GOT3 (cell line): ENCODE measurements around the gene IL1F10.
"Not testable (repeated sequence)": the region's sequence is repeated elsewhere in the genome, so short reads cannot be mapped to it uniquely, and the experiment has no call there.

Experiments used
- DNase-seq: peaks from one replicate; lab custom pipeline; 2025; ENCODE audit warnings: mixed read lengths; lab: John Stamatoyannopoulos, UW

Gene IL1F10

DNA sequence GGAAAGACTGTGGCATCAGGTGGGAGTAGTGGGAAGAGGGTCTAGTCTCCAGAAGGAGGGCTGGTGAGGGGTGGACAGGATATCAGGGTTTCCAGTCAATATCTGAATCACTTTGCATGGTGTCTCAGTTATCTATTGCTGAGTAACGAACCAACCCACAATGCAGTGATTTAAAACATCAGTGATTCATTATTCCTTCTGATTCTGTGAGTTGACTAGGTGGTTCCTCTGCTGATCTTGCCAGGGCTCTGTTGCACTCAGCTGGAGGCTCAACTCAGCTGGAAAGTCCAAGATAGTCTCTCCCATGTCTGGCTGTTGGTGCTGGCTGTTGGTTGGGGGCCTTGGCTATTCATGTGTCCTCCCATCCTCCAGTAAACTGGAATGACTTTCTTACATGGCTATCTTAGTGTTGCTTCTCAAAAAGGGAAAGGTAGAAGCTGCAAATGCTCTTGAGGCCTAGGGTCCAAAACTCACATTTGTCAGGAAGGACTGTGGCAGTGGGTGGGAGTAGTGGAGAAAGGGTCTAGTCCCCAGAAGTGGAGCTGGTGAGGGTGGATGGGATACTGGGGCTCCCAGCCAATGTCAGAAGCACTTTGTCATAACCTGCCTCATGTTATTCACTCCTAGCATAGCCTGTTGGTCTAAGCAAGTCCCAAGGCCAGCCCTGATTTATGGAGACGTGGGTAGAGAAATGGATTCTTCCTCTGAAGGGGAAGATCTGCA is 13.9 kb downstream of the IL1F10 start:
- no peak for DNase-seq

DNA sequence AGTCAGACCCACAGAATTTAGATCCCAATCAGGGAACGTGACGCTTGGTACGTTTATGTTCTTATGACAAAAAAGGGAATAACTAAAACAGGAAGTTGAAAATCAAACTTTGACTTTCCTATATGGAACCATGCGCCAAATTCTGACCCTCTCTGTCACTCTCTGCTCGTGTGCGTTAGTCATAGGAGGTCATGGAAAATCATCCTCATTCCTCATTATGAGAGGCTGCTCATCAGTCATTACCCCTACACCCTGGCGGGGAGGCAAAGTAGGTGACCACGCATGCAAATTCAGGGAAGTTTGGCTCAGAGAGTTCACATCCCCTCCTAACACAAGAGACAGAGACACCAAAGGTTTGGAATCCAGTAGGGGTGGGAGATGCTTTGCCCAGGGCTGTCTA is 15.5 kb downstream of the IL1F10 start:
- DNase-seq: no peak

DNA sequence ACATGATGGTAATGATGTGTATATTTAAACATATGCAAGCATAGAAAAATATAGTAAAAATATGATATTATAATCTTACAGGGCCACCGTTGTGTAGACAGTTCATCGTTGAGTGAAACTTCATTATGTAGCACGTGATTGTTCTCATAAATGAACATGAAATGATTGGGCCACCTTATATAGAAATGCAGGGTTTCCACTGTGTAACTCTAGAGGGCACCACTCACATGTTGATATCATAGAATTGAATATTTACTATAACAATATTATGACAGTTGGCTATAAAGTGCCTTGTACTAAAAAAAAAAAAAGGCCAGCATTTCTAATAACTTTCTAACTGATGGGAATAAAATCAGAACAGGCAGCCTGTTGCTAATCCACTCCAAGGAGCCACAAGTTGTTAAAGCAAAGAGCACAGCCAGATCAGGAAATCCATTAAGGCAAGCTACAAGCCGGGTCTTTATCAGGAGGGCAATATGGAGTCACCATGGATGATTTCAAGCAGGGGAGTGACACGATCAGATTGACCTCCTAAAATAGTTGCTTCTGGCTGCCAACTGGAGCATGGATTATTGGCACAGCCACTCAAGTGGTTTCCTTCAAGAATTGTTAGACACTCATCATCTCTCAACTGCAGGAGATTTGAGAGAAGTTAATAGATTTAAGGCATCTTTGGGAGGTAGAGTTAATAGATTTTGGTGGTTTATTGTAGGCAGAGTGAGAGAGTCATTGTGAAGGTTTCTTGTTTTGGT is 16.7 kb downstream of the IL1F10 start:
- no peak for DNase-seq

DNA sequence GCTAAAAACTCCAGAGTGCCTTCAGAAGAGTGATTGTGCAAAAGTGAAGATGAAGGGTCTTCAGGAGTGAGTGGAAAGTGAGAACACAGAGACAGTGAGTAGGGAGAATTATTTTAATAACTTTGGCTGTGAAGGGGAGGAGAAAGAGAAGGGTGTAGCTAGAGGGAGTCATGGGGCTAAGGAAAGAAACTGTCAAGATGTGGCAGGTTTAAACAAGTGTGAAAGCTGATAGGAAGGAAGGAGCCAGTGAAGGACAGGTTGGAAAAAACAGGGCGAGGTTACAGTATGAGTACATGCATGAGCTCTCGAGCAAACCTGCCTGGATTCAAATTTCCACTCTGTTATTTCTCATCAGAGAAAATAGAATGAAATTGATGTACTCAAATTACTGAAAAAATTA is 17.8 kb downstream of the IL1F10 start:
- no peak for DNase-seq

DNA sequence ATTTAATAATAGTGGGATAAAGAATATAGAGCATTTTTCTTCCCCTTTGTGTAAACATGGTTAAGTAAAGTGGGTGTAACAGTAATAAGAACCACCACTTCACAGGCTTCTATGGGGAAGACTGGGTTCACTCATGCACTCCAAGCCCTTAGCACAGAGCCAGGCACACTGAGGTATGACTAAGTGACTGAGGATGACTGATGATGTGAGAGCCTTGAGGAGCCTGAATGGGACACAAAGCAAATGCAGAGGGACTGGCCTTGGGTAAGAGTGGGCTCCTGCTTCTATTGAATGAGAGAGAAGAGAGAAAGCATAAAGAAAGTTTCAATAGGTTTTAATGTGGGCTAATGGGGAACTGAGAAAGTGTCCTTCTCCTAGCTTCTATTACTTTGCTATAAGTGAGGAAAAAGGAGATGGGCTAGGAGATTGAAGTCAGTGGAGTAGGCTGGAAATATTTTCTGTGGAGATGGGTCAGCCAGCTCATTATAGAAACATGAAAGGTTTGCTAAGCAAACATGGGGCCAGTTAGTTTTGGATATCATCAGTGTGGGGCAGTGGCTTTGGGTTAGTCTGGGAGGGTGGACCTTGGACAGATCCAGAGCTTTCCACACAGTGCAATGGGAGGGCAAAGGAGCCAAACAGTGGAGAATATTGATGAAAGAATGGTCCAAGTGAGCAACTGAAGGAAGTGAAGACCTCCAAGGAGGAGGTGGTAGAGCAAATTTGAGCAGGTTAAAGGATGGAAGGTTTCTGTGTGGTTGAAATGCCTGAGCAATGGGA is 20.6 kb downstream of the IL1F10 start:
- DNase-seq: no peak

DNA sequence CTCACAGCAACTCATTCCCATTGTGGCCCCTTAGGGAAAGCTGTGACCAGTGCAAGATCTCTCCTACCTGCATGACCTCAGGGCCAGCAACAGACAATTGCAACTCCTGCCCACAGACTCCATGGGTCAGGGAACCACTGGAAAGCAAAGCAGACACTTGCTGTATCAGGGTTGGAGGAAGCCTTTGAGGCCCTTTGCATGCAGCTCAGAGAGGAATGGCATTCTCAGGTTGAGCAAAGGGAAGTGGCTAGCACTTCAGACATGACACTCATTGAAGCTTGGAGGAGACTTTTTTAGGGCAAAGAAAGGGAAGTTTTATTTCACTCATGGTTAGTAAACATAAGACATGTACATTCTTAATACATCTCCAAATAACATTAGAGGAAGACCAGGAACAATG is 22.1 kb downstream of the IL1F10 start:
- DNase-seq: no peak

DNA sequence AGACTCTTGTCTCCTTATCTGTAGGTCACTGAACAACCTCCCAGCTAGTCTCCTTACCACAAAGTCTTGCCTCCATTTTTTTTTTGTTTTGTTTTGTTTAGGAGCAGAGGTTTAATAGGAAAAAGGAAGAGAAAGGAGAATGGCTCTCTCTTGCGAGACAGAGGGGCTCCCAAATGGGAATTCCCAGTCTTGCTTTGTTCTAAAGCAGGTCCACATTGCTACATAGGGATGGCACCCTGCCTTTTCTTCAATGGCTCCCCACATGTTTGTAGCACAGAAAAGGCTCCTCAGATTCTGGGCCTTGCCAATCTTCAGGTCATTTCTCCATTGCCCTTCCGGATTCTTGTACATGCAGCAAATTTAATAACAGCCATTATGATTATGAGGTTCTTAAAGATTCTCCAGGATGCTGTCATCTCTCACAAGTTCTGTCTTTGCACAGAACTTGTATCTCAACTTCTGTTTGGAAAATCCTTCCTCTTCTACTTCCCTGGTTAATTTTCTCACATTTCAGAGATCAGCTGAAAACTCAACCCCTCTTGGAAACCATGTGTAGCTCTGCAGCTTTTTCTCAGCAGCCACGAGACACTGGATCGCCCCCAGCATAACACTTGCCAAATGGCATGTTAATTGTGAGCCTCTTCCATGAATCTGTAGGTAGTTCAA is 23.6 kb downstream of the IL1F10 start:
- DNase-seq: no peak

DNA sequence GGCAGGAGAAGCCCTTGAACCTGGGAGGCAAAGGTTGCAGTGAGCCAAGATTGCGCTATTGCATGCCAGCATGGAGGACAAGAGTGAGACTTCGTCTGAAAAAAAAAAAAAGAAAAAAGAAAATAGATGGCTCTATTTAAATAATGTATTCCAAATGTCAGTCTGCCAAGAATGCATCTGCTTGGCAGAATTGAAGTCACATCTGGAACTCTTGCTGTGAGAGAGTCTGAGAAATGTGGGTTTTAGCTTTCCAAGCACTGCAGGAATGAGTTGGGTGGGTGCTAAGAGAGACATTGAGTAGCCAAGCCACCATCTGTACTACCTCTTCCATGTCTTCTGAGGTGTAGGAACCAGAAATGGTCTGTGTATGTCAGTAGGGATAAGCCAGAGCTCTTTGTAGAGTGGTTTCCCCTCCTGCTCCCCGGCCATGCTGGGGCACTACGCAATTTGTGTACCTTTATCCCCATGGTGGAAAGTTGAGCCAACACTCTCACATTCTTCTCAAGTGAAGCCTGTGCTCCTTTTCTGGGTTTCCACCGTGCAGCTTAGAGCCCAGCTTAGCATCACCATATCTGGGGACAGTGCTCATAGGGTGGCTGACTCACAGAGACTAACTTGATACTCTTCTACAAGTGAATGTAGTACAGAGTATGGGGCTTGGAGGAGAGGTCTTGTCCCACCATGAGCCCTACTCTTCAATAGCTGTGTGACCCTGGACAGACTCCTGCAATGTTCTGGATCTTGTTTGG is 25.3 kb downstream of the IL1F10 start:
- DNase-seq: no peak

DNA sequence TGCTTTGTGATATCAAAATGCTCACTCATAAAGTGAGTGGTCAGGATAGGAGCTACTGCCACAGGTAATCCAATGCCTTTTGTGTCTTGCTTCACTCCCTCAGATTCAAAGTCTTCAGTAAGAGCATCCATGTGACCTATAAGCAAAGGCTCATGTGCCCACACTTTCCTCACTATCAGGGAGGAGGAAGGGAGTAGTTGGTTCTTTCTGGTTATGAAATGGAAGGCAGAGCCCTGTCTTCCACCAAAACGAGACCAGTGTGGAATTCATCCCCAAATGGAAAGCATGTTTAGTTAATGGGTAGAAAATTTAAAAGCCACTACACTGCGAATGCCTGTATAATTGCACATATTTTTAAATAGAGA is 25.8 kb downstream of the IL1F10 start:
- DNase-seq: no peak

DNA sequence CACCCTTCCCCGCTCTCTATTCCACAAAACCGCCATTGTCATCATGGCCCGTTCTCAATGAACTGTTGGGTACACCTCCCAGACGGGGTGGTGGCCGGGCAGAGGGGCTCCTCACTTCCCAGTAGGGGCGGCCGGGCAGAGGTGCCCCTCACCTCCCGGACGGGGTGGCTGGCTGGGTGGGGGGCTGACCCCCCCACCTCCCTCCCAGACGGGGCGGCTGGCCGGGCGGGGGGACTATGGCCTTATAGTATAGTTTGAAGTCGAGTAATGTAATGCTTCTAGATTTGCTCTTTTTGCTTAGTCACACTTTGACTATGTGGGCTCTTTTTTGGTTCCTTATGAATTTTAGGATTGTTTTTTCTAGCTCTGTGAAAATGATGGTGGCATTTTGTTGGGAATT is 28.5 kb downstream of the IL1F10 start:
- DNase-seq: not testable (repeated sequence)

DNA sequence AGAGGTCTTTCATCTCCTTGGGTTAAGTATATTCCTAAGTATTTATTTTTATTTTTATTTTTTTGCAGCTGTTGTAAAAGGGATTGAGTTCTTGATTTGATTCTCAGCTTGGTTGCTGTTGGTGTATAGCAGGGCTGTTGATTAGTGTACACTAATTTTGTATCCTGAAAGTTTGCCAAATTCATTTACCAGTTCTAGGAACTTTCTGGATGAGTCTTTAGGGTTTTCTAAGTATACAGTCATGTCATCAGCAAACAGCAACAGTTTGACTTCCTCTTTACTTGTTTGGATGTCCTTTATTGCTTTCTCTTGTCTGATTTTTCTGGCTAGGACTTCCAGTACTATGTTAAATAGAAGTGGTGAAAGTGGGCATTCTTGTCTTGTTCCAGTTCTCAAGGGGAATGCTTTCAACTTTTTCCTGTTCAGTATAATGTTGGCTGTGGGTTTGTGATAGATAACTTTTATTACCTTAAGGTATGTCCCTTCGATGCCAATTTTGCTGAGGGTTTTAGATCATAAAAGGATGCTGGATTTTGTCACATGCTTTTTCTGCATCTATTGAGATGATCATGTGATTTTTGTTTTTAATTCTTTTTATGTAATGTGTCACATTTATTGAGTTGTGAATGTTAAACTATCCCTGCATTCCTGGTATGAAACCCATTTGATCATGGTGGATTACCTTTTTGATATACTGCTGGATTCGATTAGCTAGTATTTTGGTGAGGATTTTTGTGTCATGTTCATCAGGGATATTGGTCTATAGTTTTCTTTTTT is 29.3 kb downstream of the IL1F10 start:
- not testable (repeated sequence) for DNase-seq

DNA sequence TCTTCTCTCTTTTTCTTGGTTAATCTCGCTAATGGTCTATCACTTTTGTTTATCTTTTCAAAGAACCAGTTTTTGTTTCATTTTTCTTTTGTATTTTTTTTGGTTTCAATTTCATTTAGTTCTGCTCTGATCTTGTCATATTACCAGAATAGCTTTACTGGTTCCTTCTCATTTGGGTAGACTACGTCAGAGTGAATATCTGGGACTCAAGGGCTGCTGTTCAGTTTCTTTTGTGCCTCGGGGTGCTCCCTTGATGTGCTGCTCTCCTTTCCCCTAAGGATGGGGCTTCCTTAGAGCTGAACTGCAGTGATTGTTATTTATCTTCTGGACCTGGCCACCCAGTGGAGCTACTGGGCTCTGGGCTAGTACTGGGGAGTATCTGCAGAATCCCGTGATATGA is 30.3 kb downstream of the IL1F10 start:
- no peak for DNase-seq

DNA sequence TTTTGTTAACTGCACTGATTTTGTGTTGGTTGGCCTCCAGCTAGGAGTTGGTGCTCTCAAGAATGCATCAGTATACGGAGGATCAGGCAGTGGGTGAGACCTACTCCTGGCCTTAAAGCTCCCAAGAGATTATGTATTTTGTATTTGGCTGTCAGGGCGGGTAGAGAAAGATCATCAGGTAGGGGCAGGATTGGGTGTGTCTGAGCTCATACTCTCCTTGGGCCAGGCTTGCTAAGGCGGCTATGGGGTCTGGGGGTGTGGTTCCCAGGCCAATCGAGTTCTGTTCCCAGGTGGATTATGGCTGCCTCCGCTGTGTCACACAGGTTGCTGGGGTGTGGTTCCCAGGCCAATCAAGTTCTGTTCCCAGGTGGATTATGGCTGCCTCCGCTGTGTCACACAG is 30.8 kb downstream of the IL1F10 start:
- DNase-seq: no peak

DNA sequence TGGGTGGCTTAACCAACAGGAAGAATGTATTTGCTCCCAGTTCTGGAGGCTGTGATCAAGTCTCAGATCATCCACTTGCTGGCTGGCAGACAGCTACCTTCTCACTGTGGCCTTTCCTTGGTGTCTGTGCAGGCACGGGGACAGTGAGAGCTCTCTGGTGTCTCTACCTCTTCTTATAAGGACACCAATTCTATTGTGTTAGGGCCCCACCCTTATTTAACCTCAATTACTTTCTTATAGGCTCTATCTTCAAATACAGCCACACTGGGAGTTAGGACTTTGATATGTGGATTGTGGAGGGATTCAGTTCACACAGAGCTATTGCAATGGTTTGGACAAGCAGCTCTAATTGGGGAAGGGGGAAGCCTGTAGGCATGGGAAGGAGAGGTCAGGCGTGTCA is 34.4 kb downstream of the IL1F10 start:
- no peak for DNase-seq

DNA sequence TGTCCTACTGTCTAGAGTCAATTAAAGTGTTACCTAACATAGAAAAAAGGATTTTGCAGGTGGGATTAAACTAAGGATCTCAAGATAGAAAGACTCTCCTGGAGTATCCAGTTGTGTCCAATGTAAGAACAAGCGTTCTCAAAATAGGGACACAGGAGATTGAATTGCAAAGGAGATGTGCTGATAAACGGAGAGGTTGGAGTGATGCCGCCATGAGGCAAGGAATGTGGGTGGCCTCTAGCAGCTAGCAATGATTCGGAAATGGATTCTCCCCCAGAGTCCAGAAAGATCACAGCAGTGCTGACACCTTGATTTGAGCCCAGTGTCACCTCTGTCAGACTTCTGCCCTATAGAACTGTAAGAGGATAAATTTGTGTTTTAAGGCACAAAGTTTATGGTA is 35.5 kb downstream of the IL1F10 start:
- no peak for DNase-seq

DNA sequence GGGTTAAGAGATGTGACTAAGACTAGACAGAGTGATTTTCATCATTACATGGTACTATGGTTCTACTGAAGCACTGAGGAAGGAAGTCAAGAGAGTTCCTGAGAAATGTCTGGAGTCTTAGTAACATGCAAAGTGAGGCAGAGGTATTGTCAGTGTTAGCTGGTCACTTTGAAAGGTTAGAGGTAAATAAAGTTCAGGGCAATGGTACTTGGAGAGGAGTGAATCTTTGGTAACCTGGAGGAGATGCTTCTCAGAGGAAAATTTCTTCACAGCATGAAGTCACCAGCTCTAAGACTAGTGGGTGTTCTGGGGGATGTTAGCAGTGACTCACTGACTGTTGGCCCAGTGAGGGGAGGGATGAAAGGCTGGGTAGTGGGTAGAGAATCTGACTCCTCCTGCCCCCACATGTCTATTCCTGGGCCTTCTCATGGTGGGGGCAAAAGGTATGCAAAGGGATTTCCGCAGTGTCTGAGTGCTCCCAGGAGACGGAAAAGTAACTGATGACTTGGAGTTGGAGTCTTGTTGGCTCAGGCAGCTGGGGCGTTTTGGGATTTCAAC is 36.4 kb downstream of the IL1F10 start:
- no peak for DNase-seq

DNA sequence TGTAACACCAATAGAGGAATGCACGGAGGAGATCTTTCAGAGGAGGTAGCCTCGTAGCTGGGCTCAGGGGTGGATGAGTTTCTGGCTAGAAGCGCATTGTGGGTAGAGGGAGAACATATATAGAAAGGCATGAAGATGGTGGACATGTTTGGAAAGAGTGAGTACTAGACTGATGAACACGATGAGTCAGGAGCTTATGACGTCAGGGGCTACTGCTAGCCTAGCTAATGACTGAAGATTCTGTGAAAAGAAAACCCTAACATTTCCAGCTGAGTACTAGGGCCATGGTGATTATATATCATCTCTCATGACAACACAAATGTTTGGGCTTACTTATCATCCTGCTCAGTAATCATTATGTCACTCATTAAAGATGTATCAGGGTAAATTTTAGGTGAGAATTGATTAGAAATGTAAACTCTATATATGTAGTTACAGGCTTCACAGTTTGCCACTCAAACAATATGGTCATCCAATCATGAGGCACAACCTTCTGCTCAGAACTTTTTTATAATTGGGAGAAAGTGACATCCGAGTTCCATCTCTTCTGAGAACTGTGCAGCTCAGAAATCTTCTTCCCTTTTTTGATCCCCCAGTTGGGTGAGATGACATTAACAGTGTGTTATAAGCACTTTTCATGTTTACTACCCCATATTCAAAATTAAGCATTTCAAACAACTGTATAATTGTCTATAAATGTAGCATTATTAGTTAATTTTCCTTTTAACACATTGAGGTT is 37.4 kb downstream of the IL1F10 start:
- DNase-seq: no peak

DNA sequence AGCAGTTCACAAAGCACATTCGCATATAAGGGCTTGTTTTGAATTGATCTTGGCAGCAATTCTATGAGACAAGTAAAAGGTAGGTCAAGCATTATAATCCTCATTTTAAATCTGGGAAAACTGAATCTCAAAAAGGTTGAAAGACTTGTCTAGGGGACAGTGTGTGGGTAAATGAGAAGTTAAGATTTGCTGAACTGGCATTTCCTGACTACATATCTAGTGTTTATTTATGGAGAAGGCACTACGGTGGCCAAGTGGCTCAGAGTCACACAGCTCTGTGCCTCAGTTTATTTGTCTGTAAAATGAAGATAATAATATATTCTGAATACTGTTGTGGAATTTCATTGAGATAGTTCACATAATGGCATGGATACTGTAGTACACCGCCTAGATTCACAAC is 43.4 kb downstream of the IL1F10 start:
- DNase-seq: no peak

DNA sequence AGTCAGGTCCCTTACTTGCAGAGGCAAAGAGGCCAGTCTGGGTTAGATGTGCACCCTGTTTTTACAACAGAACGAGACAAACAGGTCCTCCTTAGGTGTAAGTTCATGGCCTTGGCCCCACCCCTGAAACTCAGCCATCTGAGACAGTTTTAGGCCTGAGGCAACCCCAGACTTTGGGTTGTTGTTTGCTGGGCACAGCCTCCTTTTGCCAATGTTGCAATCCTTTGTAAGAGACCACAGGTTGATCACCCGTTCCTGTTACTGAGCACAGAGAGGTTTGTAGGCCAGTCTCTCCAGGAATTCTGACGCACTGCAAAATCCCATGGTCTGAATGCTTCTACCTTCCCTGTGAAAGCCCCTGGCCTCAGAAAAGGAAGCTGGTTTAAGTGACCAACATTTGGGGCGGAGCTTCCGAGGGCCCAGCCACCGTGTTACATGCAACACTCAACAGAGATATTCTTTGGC is 44.1 kb downstream of the IL1F10 start:
- DNase-seq: no peak

DNA sequence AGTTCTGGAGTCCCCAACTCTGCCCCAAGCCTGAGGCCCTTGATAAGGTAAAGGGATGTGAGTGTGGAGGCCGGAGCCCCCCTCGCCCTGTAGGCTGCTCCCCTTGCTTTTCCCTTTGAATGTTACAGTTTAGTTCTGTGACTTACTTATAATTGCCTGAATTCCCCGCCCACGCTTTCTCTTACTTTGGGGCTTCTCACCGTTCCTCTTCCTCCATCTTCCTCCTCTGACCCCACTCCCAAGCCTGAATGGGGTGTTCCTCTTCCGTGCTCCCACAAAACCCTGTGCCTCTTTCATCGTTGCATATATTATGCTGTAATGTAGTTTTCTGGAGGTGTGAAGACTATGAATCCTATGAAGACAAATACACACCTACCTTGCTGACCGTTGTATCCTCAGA is 44.7 kb downstream of the IL1F10 start:
- DNase-seq: no peak
